Vagina (tissue), 2 donors: ENCODE measurements around the gene GFOD1. TPM values are rescaled to one million over a fixed set of nuclear protein-coding genes. Genes with fewer than 3 reads are reported as not detected.

Source experiments
- DNase-seq, 2 donors: peaks; one replicate each; pipeline ENCODE4 v3.0.0-alpha.2; 2017; ENCODE audit errors: extremely low spot score in 2 of 2
- H3K27ac ChIP-seq: fragments of 200-600 bp; sonication (generic); one replicate; pipeline ENCODE4 v1.5.1; 2019
- H3K27me3 ChIP-seq: fragments of 200-600 bp; sonication (generic); one replicate; pipeline ENCODE4 v1.5.1; 2019
- H3K36me3 ChIP-seq, 2 donors: fragments of 200-600 bp; sonication (generic); one replicate each; pipeline ENCODE4 v1.5.1; 2017 to 2019
- H3K4me1 ChIP-seq: fragments of 200-600 bp; sonication (generic); one replicate; pipeline ENCODE4 v1.5.1; 2019
- H3K4me3 ChIP-seq, 2 donors: fragments of 200-600 bp; sonication (generic); 1 replicate in 1 of 2; 2 replicates in 1 of 2; pipeline ENCODE4 v1.5.1; 2016 to 2019
- H3K9me3 ChIP-seq: fragments of 200-600 bp; sonication (generic); one replicate; pipeline ENCODE4 v1.5.1; 2019
- CTCF ChIP-seq, 3 experiments: fragments of 450-650 bp in 2 of 3; fragments of 200-600 bp in 1 of 3; sonication (generic) in 1 of 3; IDR thresholded peaks; one replicate each; pipeline ENCODE4 v1.5.1; 2017 to 2019; ENCODE audit warnings: antibody characterized with exemption in 3 of 3, mild to moderate bottlenecking in 2 of 3, moderate library complexity in 2 of 3
- POLR2A ChIP-seq, 2 donors: fragments of 450-650 bp; IDR thresholded peaks; one replicate each; pipeline ENCODE4 v1.6.1; 2017; ENCODE audit warnings: antibody characterized with exemption in 2 of 2, mild to moderate bottlenecking in 2 of 2, moderate library complexity in 2 of 2
- POLR2AphosphoS5 ChIP-seq, 2 donors: sonication (generic); formaldehyde crosslinking; IDR thresholded peaks; one replicate each; pipeline ENCODE4 v1.9.0; 2017; ENCODE audit warnings: antibody characterized with exemption in 2 of 2, mild to moderate bottlenecking in 2 of 2, low read depth in 1 of 2; ENCODE audit not compliant: insufficient read depth in 1 of 2
- intact Hi-C: fragments of 100-400 bp; cut with DNase I; formaldehyde crosslinking; loops from one replicate; pipeline ENCODE4 v1.15.1; 2023
- total RNA-seq: library from RNA; depleted of rRNA; stranded (reverse); fragments of >200 nt; gene quantifications from one replicate; pipeline ENCODE4 v1.2.3, GENCODE V29; 2016

The GFOD1 gene
- total RNA-seq, 1 donor from 2014 or later, result 16.9 TPM

DNA sequence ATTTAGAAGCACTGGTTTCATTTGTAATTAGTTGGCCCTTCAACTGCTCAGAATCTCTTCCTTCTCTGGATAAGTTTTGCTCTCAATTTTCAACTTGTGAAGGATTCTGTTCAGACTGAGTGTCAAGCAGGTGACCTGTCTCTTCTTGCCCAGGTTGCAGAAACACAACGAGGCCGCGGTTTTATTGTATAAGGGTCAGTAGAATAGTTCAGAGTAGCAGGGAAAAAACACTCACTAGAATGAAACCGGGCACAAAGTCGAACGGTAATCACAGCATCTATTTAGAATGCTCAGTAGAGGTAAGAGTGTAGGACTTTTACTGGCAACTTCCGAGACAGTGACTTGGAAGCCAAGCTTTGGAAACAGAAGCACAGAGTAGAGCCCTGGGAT, 17.9 kb upstream of the GFOD1 start:
- TF ChIP-seq CTCF (IDR thresholded peaks at IDR 0.05), result no peak
- no peak overlapping the region for H3K27ac ChIP-seq

GRCh38 chr6:13504611-13505344, 17.4 kb upstream of the GFOD1 start:
- intact Hi-C loops, result no loop called here
- TF ChIP-seq CTCF (IDR thresholded peaks at IDR 0.05) (no peak), POLR2A (IDR thresholded peaks at IDR 0.05) (no peak), POLR2AphosphoS5 (IDR thresholded peaks at IDR 0.05; ENCODE audit: insufficient read depth in 1 of 2, low read depth in 1 of 2) (no peak)
- Histone ChIP-seq H3K9me3 (no peaks in the 10 kb centered on the region), H3K27ac (no peak overlapping the region), H3K4me1 (peaks cover 10% of the 10 kb centered on the region), H3K27me3 (no peaks in the 10 kb centered on the region), H3K36me3 (no peaks in the 10 kb centered on the region), H3K4me3 (no peak overlapping the region)
- no peak for DNase-seq

More for the DNA sequence above, 17.9 kb upstream of the GFOD1 start:
- intact Hi-C loops, result no loop called here
- Histone ChIP-seq H3K4me3 (no peak overlapping the region), H3K36me3 (no peaks in the 10 kb centered on the region), H3K4me1 (peaks cover 11% of the 10 kb centered on the region), H3K27me3 (no peaks in the 10 kb centered on the region), H3K9me3 (no peaks in the 10 kb centered on the region)
- DNase-seq, result no peak

DNA sequence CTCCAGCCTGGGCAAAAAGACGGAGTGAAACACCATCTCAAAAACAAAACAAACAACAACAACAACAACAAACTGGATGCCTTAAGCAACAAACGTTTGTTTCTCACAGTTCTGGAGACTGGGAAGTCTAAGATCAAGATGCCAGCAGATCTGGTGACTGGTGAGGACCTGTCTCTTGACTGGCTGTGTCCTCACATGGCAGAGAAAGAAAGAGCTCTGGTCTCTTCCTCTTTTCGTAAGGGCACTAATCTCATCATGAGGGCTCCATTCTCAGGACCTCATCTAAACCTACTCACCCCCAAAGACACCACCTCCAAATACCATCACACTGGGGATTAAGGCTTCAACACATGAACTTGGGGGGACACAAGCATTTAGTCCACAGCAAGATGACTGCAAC, 13.5 kb upstream of the GFOD1 start:
- no peaks in the 10 kb centered on the region for H3K9me3 ChIP-seq
- no peaks in the 10 kb centered on the region for H3K36me3 ChIP-seq
- intact Hi-C loops, result no loop called here
- no peaks in the 10 kb centered on the region for H3K4me1 ChIP-seq
- no peak for TF ChIP-seq POLR2A (IDR thresholded peaks at IDR 0.05)
- TF ChIP-seq CTCF (IDR thresholded peaks at IDR 0.05), result no peak
- no peak for TF ChIP-seq POLR2AphosphoS5 (IDR thresholded peaks at IDR 0.05; ENCODE audit: insufficient read depth in 1 of 2, low read depth in 1 of 2)
- H3K27ac ChIP-seq, result no peak overlapping the region
- H3K4me3 ChIP-seq, result no peak overlapping the region
- no peaks in the 10 kb centered on the region for H3K27me3 ChIP-seq
- no peak for DNase-seq

GRCh38 chr6:13500264-13500663, 12.9 kb upstream of the GFOD1 start:
- H3K27ac ChIP-seq, result no peak overlapping the region
- H3K27me3 ChIP-seq, result no peaks in the 10 kb centered on the region
- TF ChIP-seq POLR2AphosphoS5 (IDR thresholded peaks at IDR 0.05; ENCODE audit: insufficient read depth in 1 of 2, low read depth in 1 of 2) (no peak), POLR2A (IDR thresholded peaks at IDR 0.05) (no peak), CTCF (IDR thresholded peaks at IDR 0.05) (no peak)
- H3K9me3 ChIP-seq, result no peaks in the 10 kb centered on the region
- intact Hi-C loops, result no loop called here
- no peaks in the 10 kb centered on the region for H3K4me1 ChIP-seq
- no peak for DNase-seq
- H3K36me3 ChIP-seq, result no peaks in the 10 kb centered on the region
- no peak overlapping the region for H3K4me3 ChIP-seq

DNA sequence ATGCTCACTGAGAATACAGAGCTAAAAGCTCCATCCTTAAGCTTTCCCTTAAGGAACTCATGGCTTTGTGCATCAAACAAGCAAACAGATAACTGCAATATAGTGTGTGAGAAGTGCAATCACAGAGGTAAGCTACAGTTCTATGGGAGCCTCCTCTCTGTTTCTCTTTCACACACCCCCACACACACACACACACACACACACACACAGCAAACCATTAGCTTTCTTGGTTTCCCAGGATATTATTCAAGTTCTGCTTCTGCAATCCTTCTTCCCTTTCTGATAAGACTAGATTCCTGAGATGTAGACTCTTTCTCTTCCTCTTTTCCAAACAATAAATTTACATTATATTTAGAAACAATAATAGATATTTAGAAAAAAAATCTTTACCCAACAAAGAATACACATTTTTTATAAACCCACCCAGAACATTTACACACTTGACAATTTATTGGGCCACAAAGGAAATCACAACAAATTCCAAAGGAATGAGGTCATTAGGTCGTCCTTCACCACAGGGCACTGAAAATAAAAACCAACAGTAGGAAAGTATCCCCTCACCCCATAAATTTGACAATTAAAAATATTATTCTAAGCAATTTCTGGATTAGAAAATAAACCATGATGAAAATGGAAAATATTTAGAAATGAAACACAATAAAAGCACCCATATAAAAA, 9.3 kb upstream of the GFOD1 start:
- Histone ChIP-seq H3K9me3 (no peaks in the 10 kb centered on the region), H3K36me3 (no peaks in the 10 kb centered on the region), H3K27me3 (no peaks in the 10 kb centered on the region), H3K27ac (no peak overlapping the region), H3K4me3 (no peak overlapping the region), H3K4me1 (no peaks in the 10 kb centered on the region)
- intact Hi-C loops, result no loop called here
- no peak for DNase-seq
- TF ChIP-seq CTCF (IDR thresholded peaks at IDR 0.05), result no peak
- TF ChIP-seq POLR2A (IDR thresholded peaks at IDR 0.05), result no peak
- TF ChIP-seq POLR2AphosphoS5 (IDR thresholded peaks at IDR 0.05; ENCODE audit: insufficient read depth in 1 of 2, low read depth in 1 of 2), result no peak
